IMR-90 (cell line): ENCODE data around the gene SMYD1. TPM values are rescaled to one million over a fixed set of nuclear protein-coding genes. Genes with fewer than 3 reads are reported as not detected.

Source experiments
- ATAC-seq: fragments of 200-7000 bp; cut with Tn5 transposase; 2 replicates; pipeline ENCODE4 v1.9.1; 2020; ENCODE audit warnings: low read depth, mild to moderate bottlenecking, moderate library complexity
- BruUV-seq: library from RNA; stranded (reverse); fragments of 400-500 nt; replicated peaks from 2 replicates; lab custom pipeline; 2021; lab: Mats Ljungman, UMichigan
- CTCF ChIA-PET: fragments of 300-600 bp; formaldehyde crosslinking; extraction: SDS; loops from one replicate; lab custom pipeline; 2021; ENCODE audit warnings: antibody characterized with exemption; lab: Yijun Ruan, JAX
- POLR2A ChIA-PET: fragments of 300-600 bp; sonication (Branson Sonifier 250); formaldehyde crosslinking; loops from one replicate; lab custom pipeline; 2022; ENCODE audit warnings: antibody characterized with exemption; ENCODE audit not compliant: unreplicated experiment; lab: Charles Lee
- DNase-seq: peaks from one replicate; pipeline ENCODE4 v3.0.0; 2013
- H2AFZ ChIP-seq: replicated peaks from 2 replicates; pipeline ENCODE3; 2013; ENCODE audit warnings: low read length, mild to moderate bottlenecking; ENCODE audit not compliant: poor library complexity
- H2AK5ac ChIP-seq: 2 replicates; pipeline ENCODE4 v1.6.1; 2013; ENCODE audit warnings: low read depth, low read length, inconsistent platforms
- H2AK9ac ChIP-seq: replicated peaks from 2 replicates; pipeline ENCODE3; 2013; ENCODE audit warnings: mild to moderate bottlenecking, low read depth, low read length, moderate library complexity; ENCODE audit not compliant: poor library complexity
- H2BK120ac ChIP-seq: 2 replicates; pipeline ENCODE4 v1.6.1; 2013; ENCODE audit warnings: low read depth, low read length, inconsistent platforms
- H2BK15ac ChIP-seq: 3 replicates; pipeline ENCODE4 v1.6.1; 2013; ENCODE audit warnings: low read depth, low read length, inconsistent platforms
- H2BK20ac ChIP-seq: 2 replicates; pipeline ENCODE4 v1.6.1; 2013; ENCODE audit warnings: low read depth, mild to moderate bottlenecking, inconsistent platforms, low read length, moderate library complexity
- H2BK5ac ChIP-seq: 2 replicates; pipeline ENCODE4 v1.6.1; 2013; ENCODE audit warnings: mild to moderate bottlenecking, low read depth, low read length, inconsistent platforms; ENCODE audit not compliant: poor library complexity, severe bottlenecking
- H3K14ac ChIP-seq: replicated peaks from 2 replicates; pipeline ENCODE4 v1.6.1; 2013; ENCODE audit warnings: low read depth, low read length, inconsistent platforms
- H3K18ac ChIP-seq: 2 replicates; pipeline ENCODE4 v1.6.1; 2013; ENCODE audit warnings: low read depth, low read length, control low read depth
- H3K23ac ChIP-seq: 2 replicates; pipeline ENCODE4 v1.6.1; 2013; ENCODE audit warnings: low read depth, low read length, inconsistent platforms
- H3K27ac ChIP-seq: 2 replicates; pipeline ENCODE4 v1.5.1; 2013; ENCODE audit warnings: mild to moderate bottlenecking, control low read depth, low read length; ENCODE audit not compliant: insufficient read depth
- H3K27me3 ChIP-seq: 2 replicates; pipeline ENCODE4 v1.6.1; 2013; ENCODE audit warnings: low read length; ENCODE audit not compliant: control insufficient read depth, insufficient read depth
- H3K36me3 ChIP-seq: 2 replicates; pipeline ENCODE4 v1.6.1; 2013; ENCODE audit warnings: low read length, mixed read lengths; ENCODE audit not compliant: control insufficient read depth, insufficient read depth
- H3K4ac ChIP-seq: 2 replicates; pipeline ENCODE4 v1.6.1; 2013; ENCODE audit warnings: low read depth, low read length, inconsistent platforms
- H3K4me1 ChIP-seq: 2 replicates; pipeline ENCODE4 v1.6.1; 2013; ENCODE audit warnings: low read length, mixed read lengths; ENCODE audit not compliant: control insufficient read depth, insufficient read depth
- H3K4me2 ChIP-seq: 2 replicates; pipeline ENCODE4 v1.6.1; 2013; ENCODE audit warnings: low read depth, mild to moderate bottlenecking, control low read depth, low read length, moderate library complexity
- H3K4me3 ChIP-seq: 2 replicates; pipeline ENCODE4 v1.5.1; 2013; ENCODE audit warnings: low read depth, mild to moderate bottlenecking, control low read depth, low read length, moderate library complexity; ENCODE audit not compliant: insufficient read depth
- H3K56ac ChIP-seq: 2 replicates; pipeline ENCODE4 v1.6.1; 2013; ENCODE audit warnings: low read length, inconsistent platforms; ENCODE audit not compliant: insufficient read depth; ENCODE audit errors: extremely low read depth
- H3K79me1 ChIP-seq, 2 experiments: 2 replicates each; pipeline ENCODE4 v1.6.1; 2013; ENCODE audit warnings: low read length in 2 of 2, inconsistent platforms in 1 of 2, low read depth in 1 of 2
- H3K9ac ChIP-seq: 2 replicates; pipeline ENCODE4 v1.6.1; 2013; ENCODE audit warnings: low read depth, low read length, control low read depth
- H3K9me1 ChIP-seq: 2 replicates; pipeline ENCODE4 v1.6.1; 2013; ENCODE audit warnings: low read length, inconsistent platforms; ENCODE audit not compliant: insufficient read depth
- H3K9me3 ChIP-seq: 2 replicates; pipeline ENCODE4 v1.6.1; 2013; ENCODE audit warnings: low read length; ENCODE audit not compliant: control insufficient read depth, insufficient read depth
- H4K20me1 ChIP-seq: 2 replicates; pipeline ENCODE4 v1.6.1; 2013; ENCODE audit warnings: low read length, inconsistent platforms; ENCODE audit not compliant: insufficient read depth
- H4K5ac ChIP-seq: 2 replicates; pipeline ENCODE4 v1.6.1; 2013; ENCODE audit warnings: mild to moderate bottlenecking, low read depth, low read length, control low read depth
- H4K8ac ChIP-seq, 2 experiments: 2 replicates each; pipeline ENCODE4 v1.6.1; 2013; ENCODE audit warnings: low read depth in 2 of 2, low read length in 2 of 2, control low read depth in 1 of 2, inconsistent platforms in 1 of 2
- H4K91ac ChIP-seq: 2 replicates; pipeline ENCODE4 v1.6.1; 2013; ENCODE audit warnings: low read depth, low read length, inconsistent platforms; ENCODE audit not compliant: insufficient read depth
- CEBPB ChIP-seq: IDR thresholded peaks from 2 replicates; pipeline ENCODE4 v1.6.1; 2012; ENCODE audit warnings: low read depth, low read length, improper control_type of control experiment
- FOS ChIP-seq: fragments of 150-350 bp; IDR thresholded peaks from 2 replicates; pipeline ENCODE4 v1.6.1; 2016; ENCODE audit warnings: low read depth, low read length
- MAZ ChIP-seq: IDR thresholded peaks from 2 replicates; pipeline ENCODE4 v1.6.1; 2012; ENCODE audit warnings: low read depth, mild to moderate bottlenecking, low read length, improper control_type of control experiment, moderate library complexity, borderline replicate concordance
- POLR2A ChIP-seq: IDR thresholded peaks from 2 replicates; pipeline ENCODE4 v1.6.1; 2012; ENCODE audit warnings: mild to moderate bottlenecking, low read depth, low read length
- WGBS, 2 experiments: methylation state at CpG; one replicate each; pipeline versions ENCODE4 v1.1.5 to v1.1.7; 2013; ENCODE audit warnings: missing lambda C conversion rate in 2 of 2; ENCODE audit not compliant: insufficient read length in 1 of 2; ENCODE audit errors: extremely low coverage in 2 of 2; 5-methylcytosine and 5-hydroxymethylcytosine counted together
- dilution Hi-C: fragments of 300-500 bp; cut with HindIII; formaldehyde crosslinking; loops from one replicate; pipeline ENCODE4 v1.14.3; 2018; ENCODE audit warnings: low sequenced_read_pairs; ENCODE audit not compliant: unreplicated experiment
- in situ Hi-C: fragments of 300-500 bp; cut with MboI; formaldehyde crosslinking; loops from 3 replicates; pipeline ENCODE4 v1.14.3; 2019; ENCODE audit warnings: low sequenced_read_pairs, inconsistent platforms, mixed read lengths
- intact Hi-C: fragments of 100-400 bp; cut with micrococcal nuclease; formaldehyde crosslinking; loops from 2 replicates; pipeline ENCODE4 v1.10.0; 2022
- polyA plus RNA-seq, 3 experiments: library from polyadenylated mRNA; depleted of rRNA; stranded (reverse); fragments of >200 nt; gene quantifications; 2 replicates each; pipeline ENCODE4 v1.2.3, GENCODE V29; 2012; ENCODE audit warnings: low replicate concordance in 1 of 3
- total RNA-seq: library from RNA; depleted of rRNA; stranded (reverse); fragments of >200 nt; gene quantifications from 2 replicates; pipeline ENCODE4 v1.2.3, GENCODE V29; 2012

Gene SMYD1
- total and polyA plus RNA-seq, 2 of the 4 experiments (the other 2 are of a cell fraction): not detected

DNA sequence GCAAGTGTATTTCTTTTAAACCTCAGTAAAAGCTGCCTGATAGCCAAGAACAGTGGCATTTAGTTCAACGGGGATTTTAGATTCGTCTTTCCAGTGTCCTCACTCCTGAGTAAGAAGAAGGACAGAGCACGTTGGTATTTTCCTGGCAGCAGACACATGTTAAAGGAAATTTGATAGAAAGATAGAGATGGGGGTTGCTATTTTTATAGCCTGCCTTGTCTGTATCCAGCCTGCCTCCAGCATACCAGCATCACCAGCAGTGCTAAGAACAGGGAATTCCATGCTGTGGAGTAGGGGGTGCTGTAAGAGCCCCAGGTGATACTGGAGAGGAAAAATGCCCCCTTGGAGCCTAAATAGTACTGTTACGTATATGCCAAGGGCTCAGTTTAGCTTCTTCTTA is 1.1 kb upstream of the SMYD1 start:
- ChIA-PET CTCF (no interaction called here), POLR2A (no interaction called here)
- H2BK15ac ChIP-seq: no peak overlapping the region
- H3K27me3 ChIP-seq: peaks cover 20% of the 10 kb centered on the region
- no peak overlapping the region for H3K56ac ChIP-seq
- H3K14ac ChIP-seq: no peak overlapping the region
- no peaks in the 10 kb centered on the region for H3K79me1 ChIP-seq
- H4K91ac ChIP-seq: no peak overlapping the region
- H3K23ac ChIP-seq: no peak overlapping the region
- dilution Hi-C loops (no loop called here), in situ Hi-C loops (loop anchor here (25.0 kb wide), 1 partner anchor 596 kb away; no protein-coding TSS in a partner anchor), intact Hi-C loops (no loop called here)
- no peak for TF ChIP-seq POLR2A
- no peak for TF ChIP-seq MAZ
- no peak for TF ChIP-seq CEBPB
- no peak for TF ChIP-seq FOS
- H3K4me3 ChIP-seq: no peak overlapping the region
- no peak overlapping the region for H3K4me2 ChIP-seq
- no CpG with 5 or more reads among the region's 4 CpGs for WGBS, 2 experiments
- H3K36me3 ChIP-seq: no peaks in the 10 kb centered on the region
- no peak overlapping the region for H2AFZ ChIP-seq
- H3K9ac ChIP-seq: no peak overlapping the region
- no TSS peak for BruUV-seq
- no peaks in the 10 kb centered on the region for H3K9me3 ChIP-seq
- no peak overlapping the region for H2BK120ac ChIP-seq
- ATAC-seq (no peak), DNase-seq (no peak)
- H2BK20ac ChIP-seq: no peak overlapping the region
- no peaks in the 10 kb centered on the region for H4K20me1 ChIP-seq
- H2BK5ac ChIP-seq: no peak overlapping the region
- H3K9me1 ChIP-seq: no peaks in the 10 kb centered on the region
- no peak overlapping the region for H3K27ac ChIP-seq
- no peak overlapping the region for H4K5ac ChIP-seq
- H2AK9ac ChIP-seq: no peak overlapping the region
- no peak overlapping the region for H4K8ac ChIP-seq
- H3K4ac ChIP-seq: no peak overlapping the region
- no peak overlapping the region for H3K18ac ChIP-seq
- H3K4me1 ChIP-seq: no peaks in the 10 kb centered on the region
- H2AK5ac ChIP-seq: no peak overlapping the region
